ENCODE measurements around the gene TNFSF8. TPM values are rescaled to one million over a fixed set of nuclear protein-coding genes. Genes with fewer than 3 reads are reported as not detected.

The TNFSF8 gene
- total and polyA plus RNA-seq, 11 donors = 0.25 to 4.9 (median 0.74) TPM; not detected in 1

DNA sequence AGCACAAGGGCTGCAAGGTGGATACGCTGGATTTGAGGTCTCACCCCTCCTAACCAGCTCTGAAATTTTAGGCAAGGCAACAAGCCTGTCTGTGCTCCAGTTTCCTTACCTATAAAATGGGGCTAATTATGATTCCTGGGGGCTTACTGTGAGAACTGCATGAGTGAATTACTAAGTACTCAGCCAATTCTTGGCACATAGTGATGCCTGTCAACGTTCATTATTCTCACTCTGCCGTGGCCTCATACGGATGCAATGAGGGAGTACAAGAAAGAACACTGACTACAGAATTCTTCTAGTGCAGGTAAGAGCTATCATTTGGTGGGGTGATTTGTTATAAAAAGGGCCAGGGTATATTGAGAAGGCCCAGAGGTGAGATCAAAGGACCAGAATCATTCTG lies 16.7 kb downstream of the TNFSF8 start:
- Histone ChIP-seq H3K27ac (no peak overlapping the region), H3K9me3 (no peaks in the 10 kb centered on the region), H3K4me1 (peaks cover 0 to 20% (median 0%) of the 10 kb centered on the region in 12 donors), H3K27me3 (peaks cover 0 to 8% (median 0%) of the 10 kb centered on the region in 9 donors), H3K36me3 (peaks cover 0 to 6% (median 0%) of the 10 kb centered on the region in 9 donors), H3K4me3 (no peak overlapping the region)
- ATAC-seq (no peak), DNase-seq (no peak)
- WGBS, 4 donors = 79 to 84% (median 81%) methylated on average over 4 of the region's 4 CpGs
- TF ChIP-seq, protein P1, sequence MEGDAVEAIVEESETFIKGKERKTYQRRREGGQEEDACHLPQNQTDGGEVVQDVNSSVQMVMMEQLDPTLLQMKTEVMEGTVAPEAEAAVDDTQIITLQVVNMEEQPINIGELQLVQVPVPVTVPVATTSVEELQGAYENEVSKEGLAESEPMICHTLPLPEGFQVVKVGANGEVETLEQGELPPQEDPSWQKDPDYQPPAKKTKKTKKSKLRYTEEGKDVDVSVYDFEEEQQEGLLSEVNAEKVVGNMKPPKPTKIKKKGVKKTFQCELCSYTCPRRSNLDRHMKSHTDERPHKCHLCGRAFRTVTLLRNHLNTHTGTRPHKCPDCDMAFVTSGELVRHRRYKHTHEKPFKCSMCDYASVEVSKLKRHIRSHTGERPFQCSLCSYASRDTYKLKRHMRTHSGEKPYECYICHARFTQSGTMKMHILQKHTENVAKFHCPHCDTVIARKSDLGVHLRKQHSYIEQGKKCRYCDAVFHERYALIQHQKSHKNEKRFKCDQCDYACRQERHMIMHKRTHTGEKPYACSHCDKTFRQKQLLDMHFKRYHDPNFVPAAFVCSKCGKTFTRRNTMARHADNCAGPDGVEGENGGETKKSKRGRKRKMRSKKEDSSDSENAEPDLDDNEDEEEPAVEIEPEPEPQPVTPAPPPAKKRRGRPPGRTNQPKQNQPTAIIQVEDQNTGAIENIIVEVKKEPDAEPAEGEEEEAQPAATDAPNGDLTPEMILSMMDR (IDR thresholded peaks at IDR 0.05) = no peak
- no peak for TF ChIP-seq POLR2A (IDR thresholded peaks at IDR 0.05)
- intact Hi-C loops (cut with DNase I) = loop anchor here in 9 of 10 donors (2.0 to 10.0 kb wide), 10 partner anchors 91 to 509 kb away; partner anchors contain the start of gene TEX48 (in 3 of the 9)

- H3K4me1 ChIP-seq = peaks cover 0 to 21% (median 0%) of the 10 kb centered on the region in 12 donors
- ATAC-seq = no peak
- H3K9me3 ChIP-seq = no peaks in the 10 kb centered on the region
- TF ChIP-seq, protein P1 (IDR thresholded peaks at IDR 0.05) = no peak
- TF ChIP-seq POLR2A (IDR thresholded peaks at IDR 0.05) = no peak
- H3K4me3 ChIP-seq = no peak overlapping the region
- DNase-seq = no peak
- peaks cover 0 to 8% (median 0%) of the 10 kb centered on the region in 9 donors for H3K27me3 ChIP-seq
- intact Hi-C loops (cut with DNase I) = loop anchor here in 8 of 10 donors (5.0 to 10.0 kb wide), 9 partner anchors 92 to 508 kb away; partner anchors contain the start of gene TEX48 (in 3 of the 8)
- H3K36me3 ChIP-seq = peaks cover 0 to 6% (median 0%) of the 10 kb centered on the region in 9 donors
- WGBS, 4 donors = 69 to 93% (median 81%) methylated on average over 5 of the region's 5 CpGs
- H3K27ac ChIP-seq = no peak overlapping the region
Observed at GRCh38 chr9:114913217-114913616, 17.2 kb downstream of the TNFSF8 start.

- Histone ChIP-seq H3K4me3 (no peak overlapping the region), H3K9me3 (no peaks in the 10 kb centered on the region), H3K27ac (no peak overlapping the region), H3K4me1 (peaks cover 0 to 21% (median 0%) of the 10 kb centered on the region in 12 donors), H3K27me3 (peaks cover 0 to 10% (median 0%) of the 10 kb centered on the region in 9 donors), H3K36me3 (peaks cover 0 to 6% (median 0%) of the 10 kb centered on the region in 9 donors)
- peak in 3 of 4 donors; percentile 53 to 80 (median 77) for ATAC-seq
- TF ChIP-seq, protein P1 (IDR thresholded peaks at IDR 0.05) = peak; percentile 52 to 78 (median 66)
- no peak for TF ChIP-seq POLR2A (IDR thresholded peaks at IDR 0.05)
- WGBS, 4 donors = 51 to 70% (median 55%) methylated on average over 2 of the region's 2 CpGs
- DNase-seq = no peak
- intact Hi-C loops (cut with DNase I) = loop anchor here in 8 of 10 donors (2.0 to 10.0 kb wide), 10 partner anchors 94 to 506 kb away; partner anchors contain the start of gene TEX48 (in 3 of the 8)
Observed at GRCh38 chr9:114911167-114911821, 19.1 kb downstream of the TNFSF8 start.

GRCh38 chr9:114910541-114910940 lies 19.9 kb downstream of the TNFSF8 start:
- peaks cover 0 to 21% (median 0%) of the 10 kb centered on the region in 12 donors for H3K4me1 ChIP-seq
- DNase-seq (no peak), ATAC-seq (no peak)
- intact Hi-C loops (cut with DNase I) = loop anchor here in 8 of 10 donors (2.0 to 10.0 kb wide), 10 partner anchors 94 to 506 kb away; partner anchors contain the start of gene TEX48 (in 3 of the 8)
- peaks cover 0 to 6% (median 0%) of the 10 kb centered on the region in 9 donors for H3K36me3 ChIP-seq
- H3K27me3 ChIP-seq = peaks cover 0 to 10% (median 0%) of the 10 kb centered on the region in 9 donors
- H3K4me3 ChIP-seq = no peak overlapping the region
- WGBS, 4 donors = 83 to 94% (median 89%) methylated on average over 4 of the region's 4 CpGs
- H3K27ac ChIP-seq = no peak overlapping the region
- H3K9me3 ChIP-seq = no peaks in the 10 kb centered on the region
- no peak for TF ChIP-seq POLR2A (IDR thresholded peaks at IDR 0.05)
- TF ChIP-seq, protein P1 (IDR thresholded peaks at IDR 0.05) = no peak

All from heart left ventricle (tissue), 16 donors.